IPS DF 6.9 (cell line): ENCODE measurements around the gene MED15.

Experiments
- DNase-seq: peaks from one replicate; pipeline ENCODE4 v3.0.0-alpha.2; 2013; ENCODE audit warnings: low read depth, low spot score
- H3K27ac ChIP-seq: one replicate; pipeline ENCODE4 v1.5.1; 2013; ENCODE audit warnings: low read length, control low read depth
- H3K27me3 ChIP-seq: 2 replicates; pipeline ENCODE4 v1.6.1; 2013; ENCODE audit warnings: mild to moderate bottlenecking, low read length; ENCODE audit not compliant: control insufficient read depth, insufficient read depth
- H3K36me3 ChIP-seq: 2 replicates; pipeline ENCODE4 v1.6.1; 2013; ENCODE audit warnings: low read length; ENCODE audit not compliant: control insufficient read depth, insufficient read depth
- H3K4me1 ChIP-seq: 2 replicates; pipeline ENCODE4 v1.6.1; 2013; ENCODE audit warnings: low read length; ENCODE audit not compliant: control insufficient read depth, insufficient read depth
- H3K4me3 ChIP-seq: 2 replicates; pipeline ENCODE4 v1.5.1; 2013; ENCODE audit warnings: mild to moderate bottlenecking, low read length
- H3K9me3 ChIP-seq: 2 replicates; pipeline ENCODE4 v1.6.1; 2013; ENCODE audit warnings: low read length, inconsistent platforms; ENCODE audit not compliant: control insufficient read depth, insufficient read depth
- WGBS: extraction: QIAGEN DNeasy Blood & Tissue Kit; methylation state at CpG from one replicate; pipeline ENCODE4 v1.1.7; 2013; ENCODE audit warnings: mixed read lengths, missing lambda C conversion rate; ENCODE audit not compliant: insufficient read length, insufficient coverage; 5-methylcytosine and 5-hydroxymethylcytosine counted together

MED15 gene

DNA sequence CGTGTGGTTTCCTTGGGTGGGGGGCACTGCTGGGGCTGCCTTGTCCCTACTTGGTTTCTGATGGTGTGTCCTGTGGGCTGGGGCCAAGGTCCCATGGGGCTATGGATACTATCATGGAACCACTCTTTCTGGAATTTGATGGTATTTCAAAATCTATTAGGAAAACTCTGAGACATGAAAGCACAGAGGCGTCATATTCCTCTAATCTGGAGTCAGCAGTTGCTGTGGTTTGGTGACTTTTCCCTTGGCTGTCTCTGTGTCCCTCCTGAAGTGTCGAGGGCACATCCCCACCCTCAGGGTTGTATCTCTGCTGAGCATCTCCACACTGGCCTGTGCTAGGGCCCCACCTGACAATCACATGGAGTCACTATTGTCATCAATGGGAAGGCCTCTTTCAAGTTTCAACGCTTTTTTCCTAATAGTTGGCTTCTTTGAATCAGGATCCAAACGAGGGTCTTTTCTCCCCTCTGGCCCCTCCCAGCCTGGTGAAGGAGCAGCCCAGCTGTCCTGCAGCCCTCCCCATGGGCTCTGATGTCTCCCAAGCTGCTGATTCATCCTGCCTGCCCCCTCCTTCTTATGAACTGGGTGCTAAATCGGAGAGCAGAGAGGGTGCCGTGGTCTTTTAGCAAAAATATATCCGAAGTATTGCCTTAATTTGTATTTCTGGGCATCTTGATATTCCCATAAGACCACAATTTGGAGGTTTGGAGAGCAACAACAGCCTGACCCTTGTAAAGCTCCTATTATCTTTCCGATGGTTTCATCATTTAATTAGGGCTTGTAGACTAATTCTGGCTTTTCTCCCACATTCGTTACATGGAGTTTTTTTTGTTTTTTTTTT is 38.5 kb downstream of the MED15 start:
- H3K27ac ChIP-seq, result no peak overlapping the region
- no peaks in the 10 kb centered on the region for H3K27me3 ChIP-seq
- no peaks in the 10 kb centered on the region for H3K9me3 ChIP-seq
- DNase-seq, result no peak
- no peaks in the 10 kb centered on the region; the same call in 1 of the 2 replicates for H3K4me1 ChIP-seq
- no peaks in the 10 kb centered on the region; the same call in 1 of the 2 replicates for H3K36me3 ChIP-seq
- no peak overlapping the region for H3K4me3 ChIP-seq
- WGBS, result no CpG with 5 or more reads among the region's 10 CpGs

DNA sequence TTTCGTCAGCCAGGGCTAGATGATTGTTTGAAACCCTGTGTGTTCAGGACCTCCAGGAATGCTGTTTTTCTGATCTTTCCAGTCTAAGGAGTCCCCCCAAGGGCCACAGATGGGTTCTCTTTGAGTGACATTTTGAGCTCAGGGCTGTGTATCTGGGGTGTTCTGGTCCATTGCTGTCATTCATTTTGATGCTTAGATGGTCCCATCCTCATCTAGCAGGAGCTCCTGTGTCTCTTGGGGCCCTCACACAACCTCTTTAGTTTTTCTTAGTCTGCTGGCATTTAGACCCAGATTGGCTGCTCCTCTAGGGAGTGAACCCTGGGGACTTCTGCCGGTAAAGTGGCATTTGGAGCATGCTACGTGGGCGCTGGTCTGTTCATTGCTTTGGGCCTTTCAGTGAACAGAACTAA is 39.1 kb downstream of the MED15 start:
- Histone ChIP-seq H3K36me3 (no peaks in the 10 kb centered on the region; the same call in 1 of the 2 replicates), H3K9me3 (no peaks in the 10 kb centered on the region), H3K4me3 (no peak overlapping the region), H3K27me3 (no peaks in the 10 kb centered on the region), H3K27ac (no peak overlapping the region), H3K4me1 (no peaks in the 10 kb centered on the region; the same call in 1 of the 2 replicates)
- WGBS, result no CpG with 5 or more reads among the region's 4 CpGs
- no peak for DNase-seq

DNA sequence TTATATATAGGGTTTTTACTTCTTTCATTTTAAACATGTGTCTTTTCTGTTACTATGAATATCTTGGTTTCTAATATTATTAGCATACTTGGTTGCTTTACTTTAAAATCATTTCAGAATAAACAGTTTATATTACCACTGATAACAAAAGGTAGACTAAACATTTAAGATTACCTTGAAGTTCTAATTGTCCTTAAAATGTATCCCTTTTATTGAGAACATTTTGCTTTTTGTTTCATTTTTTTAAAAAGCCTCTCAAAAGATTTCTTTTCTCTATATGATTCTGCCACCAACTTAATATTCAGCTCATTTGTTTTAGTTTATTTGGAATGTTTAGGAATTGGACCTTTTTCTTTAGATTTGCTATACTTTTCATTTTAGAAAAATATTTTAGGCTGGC is 39.6 kb downstream of the MED15 start:
- no peaks in the 10 kb centered on the region; the same call in 1 of the 2 replicates for H3K36me3 ChIP-seq
- no peaks in the 10 kb centered on the region for H3K27me3 ChIP-seq
- no peak for DNase-seq
- H3K4me1 ChIP-seq, result no peaks in the 10 kb centered on the region; the same call in 1 of the 2 replicates
- H3K9me3 ChIP-seq, result no peaks in the 10 kb centered on the region
- H3K4me3 ChIP-seq, result no peak overlapping the region
- H3K27ac ChIP-seq, result no peak overlapping the region

DNA sequence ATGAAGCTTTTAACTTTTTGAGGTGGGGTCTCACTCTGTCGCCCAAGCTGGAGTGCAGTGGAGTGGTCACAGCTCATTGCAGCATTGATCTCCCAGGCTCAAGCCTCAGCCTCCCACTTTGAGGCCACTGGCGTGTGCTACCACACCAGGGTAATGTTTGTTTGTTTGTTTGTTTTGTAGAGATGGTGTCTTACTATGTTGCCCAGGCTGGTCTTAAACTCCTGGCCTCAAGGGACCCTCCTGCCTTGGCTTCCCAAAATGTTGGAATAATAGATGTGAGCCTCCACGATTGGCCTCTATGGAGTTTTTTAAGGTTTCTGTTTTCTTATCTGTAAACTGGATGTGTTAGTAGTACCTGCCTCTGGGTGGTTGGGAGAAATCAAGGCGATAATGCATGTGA is 41.4 kb downstream of the MED15 start:
- Histone ChIP-seq H3K4me3 (no peak overlapping the region), H3K27me3 (no peaks in the 10 kb centered on the region), H3K36me3 (peaks cover under 1% of the 10 kb centered on the region; the same call in 1 of the 2 replicates), H3K9me3 (no peaks in the 10 kb centered on the region), H3K27ac (no peak overlapping the region), H3K4me1 (no peaks in the 10 kb centered on the region; the same call in 1 of the 2 replicates)
- no peak for DNase-seq
- WGBS, result no CpG with 5 or more reads among the region's 4 CpGs

DNA sequence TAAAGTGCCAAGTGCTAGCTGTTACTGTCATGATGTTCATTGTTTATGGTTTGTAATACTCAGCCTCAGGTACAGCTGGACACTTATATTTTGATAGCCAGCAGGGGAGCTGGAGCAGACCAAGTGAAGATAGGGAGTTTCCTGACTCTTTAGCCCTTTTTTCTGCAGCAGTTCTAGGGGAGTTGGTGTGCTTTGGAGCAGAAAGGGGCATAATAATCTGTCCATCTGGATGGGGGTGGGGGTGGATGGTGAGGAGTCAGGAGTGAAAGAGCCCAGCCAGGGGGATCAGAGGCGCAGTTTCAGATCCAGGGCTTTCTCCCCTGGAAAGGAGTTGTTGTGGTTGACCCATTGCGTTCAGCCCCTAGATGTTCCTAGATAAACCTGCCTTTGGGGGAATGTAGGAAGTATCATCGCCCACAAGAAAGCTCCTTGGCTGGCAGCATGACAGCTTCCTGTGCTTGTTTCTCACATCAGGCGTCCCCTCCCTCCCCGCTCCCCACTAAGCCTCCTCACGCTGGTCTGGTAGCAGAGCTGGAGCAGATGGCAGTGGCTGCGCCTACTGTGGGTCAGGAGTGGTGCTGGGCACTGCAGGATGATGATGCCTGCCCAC is 41.9 kb downstream of the MED15 start:
- H3K27ac ChIP-seq, result no peak overlapping the region
- H3K9me3 ChIP-seq, result no peaks in the 10 kb centered on the region

DNA sequence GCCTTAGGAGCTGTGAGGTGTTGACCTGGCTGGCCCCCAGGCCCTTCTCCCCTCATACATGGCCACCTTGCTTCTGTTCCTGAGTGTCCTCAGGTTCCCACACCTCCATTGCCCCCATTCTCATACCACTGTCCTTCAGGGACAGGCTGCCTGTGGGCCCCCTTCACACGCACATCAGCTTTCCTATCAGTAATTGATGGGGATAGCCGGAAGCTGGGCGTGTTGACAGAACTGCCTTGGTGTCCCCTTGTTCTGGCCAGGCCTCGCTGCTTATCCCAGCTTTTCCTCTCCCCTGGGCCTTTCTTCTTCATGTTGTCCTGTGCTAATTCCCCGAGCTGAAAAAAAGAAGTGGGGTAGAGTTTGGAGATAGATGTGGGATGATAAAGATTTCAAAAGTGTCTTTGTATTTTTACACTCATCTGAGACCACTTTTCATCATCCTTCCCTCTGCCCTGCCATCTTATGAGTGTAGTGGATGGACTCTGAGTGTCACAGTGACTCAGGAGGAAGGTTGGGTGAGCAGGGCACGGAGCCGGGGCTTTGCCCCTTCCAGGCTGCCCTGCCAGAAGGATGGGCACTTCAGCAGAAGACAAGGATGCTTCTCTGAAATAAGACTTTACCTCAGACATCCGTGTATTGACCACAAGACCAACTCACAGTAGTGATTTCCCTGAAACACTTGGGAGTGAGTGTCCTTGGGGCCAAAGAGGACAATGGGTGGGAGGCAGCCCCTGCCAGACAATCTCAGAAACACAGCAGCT is 42.8 kb downstream of the MED15 start:
- Histone ChIP-seq H3K36me3 (peaks cover 5% of the 10 kb centered on the region; the same call in 1 of the 2 replicates), H3K27ac (no peak overlapping the region), H3K4me3 (no peak overlapping the region), H3K27me3 (no peaks in the 10 kb centered on the region), H3K4me1 (no peaks in the 10 kb centered on the region; the same call in 1 of the 2 replicates), H3K9me3 (no peaks in the 10 kb centered on the region)
- WGBS, result no CpG with 5 or more reads among the region's 8 CpGs
- no peak for DNase-seq

More for the DNA sequence above, 41.9 kb downstream of the MED15 start:
- Histone ChIP-seq H3K4me1 (no peaks in the 10 kb centered on the region; the same call in 1 of the 2 replicates), H3K4me3 (no peak overlapping the region), H3K36me3 (peaks cover 5% of the 10 kb centered on the region; the same call in 1 of the 2 replicates), H3K27me3 (no peaks in the 10 kb centered on the region)
- no peak for DNase-seq
- no CpG with 5 or more reads among the region's 7 CpGs for WGBS

DNA sequence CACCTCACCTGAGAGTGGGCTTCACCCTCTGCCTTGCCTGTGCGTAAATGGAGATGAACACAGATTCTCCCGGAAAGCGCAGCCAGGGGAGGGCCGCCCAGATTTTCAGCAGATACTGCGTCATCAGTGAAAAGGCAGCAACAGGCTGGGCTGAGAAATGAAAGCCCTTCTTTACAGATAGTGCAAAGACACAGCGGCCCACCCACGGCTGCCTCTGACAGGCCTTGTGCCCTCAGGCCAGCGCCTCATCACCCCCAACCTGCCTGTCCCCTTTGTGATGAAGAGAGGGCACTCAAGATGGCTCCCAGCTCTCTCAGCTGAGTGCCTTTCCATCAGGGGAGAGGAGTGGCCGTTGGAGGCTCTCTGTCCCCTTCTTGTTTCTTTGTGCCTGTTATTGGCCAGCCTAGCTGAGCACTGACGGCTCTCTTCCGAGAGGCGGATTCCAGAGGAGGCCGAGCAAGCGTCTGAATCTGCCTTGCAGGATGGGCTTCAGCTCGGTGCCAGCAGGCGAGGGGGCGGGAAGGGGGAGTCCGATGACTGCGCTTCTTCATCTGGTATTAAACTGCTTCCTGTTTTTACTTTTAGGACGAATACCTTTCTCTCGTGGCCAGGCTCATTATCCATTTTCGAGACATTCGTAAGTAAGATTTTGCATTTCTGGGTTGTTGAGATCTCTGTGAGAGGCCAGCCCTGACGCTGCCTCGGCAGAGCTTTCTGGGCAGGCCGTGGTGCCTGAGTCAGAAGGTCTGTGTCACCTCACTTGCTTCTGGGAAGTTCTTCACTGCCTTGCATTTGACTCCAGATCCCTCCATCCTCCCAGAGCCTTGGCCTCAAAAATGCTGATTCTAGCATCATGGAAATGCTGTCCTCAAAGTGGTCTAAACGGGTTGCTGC is 43.7 kb downstream of the MED15 start:
- no peaks in the 10 kb centered on the region; the same call in 1 of the 2 replicates for H3K4me1 ChIP-seq
- no peak overlapping the region for H3K4me3 ChIP-seq
- WGBS, result no CpG with 5 or more reads among the region's 27 CpGs
- no peak overlapping the region for H3K27ac ChIP-seq
- DNase-seq, result no peak
- H3K36me3 ChIP-seq, result peaks cover 7% of the 10 kb centered on the region; the same call in 1 of the 2 replicates
- no peaks in the 10 kb centered on the region for H3K9me3 ChIP-seq
- H3K27me3 ChIP-seq, result no peaks in the 10 kb centered on the region

DNA sequence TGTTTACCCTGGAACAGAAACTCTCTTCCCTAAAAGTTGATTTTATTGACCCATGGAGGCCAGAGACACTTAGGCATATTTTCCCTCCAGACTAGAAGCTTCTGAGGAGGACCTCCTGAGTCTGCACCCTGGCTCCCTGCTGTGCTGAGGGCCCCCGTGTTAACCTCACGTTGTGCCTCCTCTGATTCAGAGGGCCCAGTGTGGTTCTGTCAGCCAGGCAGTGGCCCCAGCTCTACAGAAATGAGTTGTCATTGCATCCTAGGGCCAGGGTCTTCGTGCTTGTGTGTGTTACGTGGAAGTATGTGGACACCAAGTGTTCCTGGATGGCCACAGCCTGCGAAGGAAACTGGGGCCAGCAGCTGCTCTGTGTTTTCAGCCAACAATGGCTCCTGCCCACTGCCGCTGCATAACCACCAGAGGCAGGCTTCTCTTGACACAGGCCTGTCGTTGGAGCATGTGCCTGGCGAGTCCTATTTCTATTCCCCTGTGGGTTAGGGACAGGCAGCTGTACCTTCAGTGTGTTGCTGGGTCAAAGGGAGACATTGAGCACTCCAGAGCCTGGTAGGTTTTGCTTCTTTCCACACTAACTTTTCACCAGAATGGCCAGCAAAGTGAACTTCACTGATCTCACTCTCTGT is 44.5 kb downstream of the MED15 start:
- H3K27me3 ChIP-seq, result no peaks in the 10 kb centered on the region
- H3K9me3 ChIP-seq, result no peaks in the 10 kb centered on the region
- no CpG with 5 or more reads among the region's 8 CpGs for WGBS
- peaks cover 7% of the 10 kb centered on the region; the same call in 1 of the 2 replicates for H3K36me3 ChIP-seq
- no peaks in the 10 kb centered on the region; the same call in 1 of the 2 replicates for H3K4me1 ChIP-seq
- DNase-seq, result no peak
- H3K27ac ChIP-seq, result no peak overlapping the region
- H3K4me3 ChIP-seq, result no peak overlapping the region
